SKM-1 treated with dmso at 0.1 percent for 144 hours (cell line): ENCODE measurements around the gene ARID4A.
A peak's percentile ranks its signal among the peaks of the same experiment; 100 is the strongest.
"Not testable (repeated sequence)": the region's sequence is repeated elsewhere in the genome, so short reads cannot be mapped to it uniquely, and the experiment has no call there.

Experiments
- DNase-seq: peaks from one replicate; lab custom pipeline; 2025; ENCODE audit not compliant: unreplicated experiment; lab: John Stamatoyannopoulos, UW

The ARID4A gene

DNA sequence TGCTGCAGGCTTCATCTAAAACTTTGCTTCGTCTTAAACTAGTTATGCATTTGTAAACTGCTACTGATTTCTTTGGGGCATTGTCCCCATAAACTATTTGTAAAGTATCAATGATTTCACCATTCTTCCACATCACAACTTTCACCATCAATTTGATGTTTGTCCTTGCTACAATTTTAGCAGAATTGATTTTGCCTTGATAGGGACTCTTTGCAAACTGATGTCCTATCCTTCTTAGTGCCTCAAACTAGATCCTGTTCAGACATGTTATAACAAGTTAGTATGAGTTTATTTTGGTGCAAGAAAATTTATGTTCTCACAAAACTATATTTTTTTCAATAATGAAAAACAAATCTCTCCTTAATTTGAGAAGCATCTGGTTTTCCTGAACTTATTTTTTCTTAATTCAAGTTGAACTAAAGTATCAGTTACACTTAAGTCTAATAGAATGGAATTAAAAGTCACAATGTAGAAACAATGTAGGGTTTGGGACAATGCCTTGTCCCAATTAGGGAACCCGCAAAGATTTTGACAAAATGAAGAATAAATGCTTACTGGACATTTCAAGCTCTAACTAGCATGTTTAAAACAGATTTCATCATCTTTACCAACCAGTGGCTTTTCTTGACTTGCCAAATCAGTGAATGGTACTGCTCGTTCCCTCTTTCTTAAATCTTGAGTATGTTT is 10.1 kb upstream of the ARID4A start:
- DNase-seq: no peak

DNA sequence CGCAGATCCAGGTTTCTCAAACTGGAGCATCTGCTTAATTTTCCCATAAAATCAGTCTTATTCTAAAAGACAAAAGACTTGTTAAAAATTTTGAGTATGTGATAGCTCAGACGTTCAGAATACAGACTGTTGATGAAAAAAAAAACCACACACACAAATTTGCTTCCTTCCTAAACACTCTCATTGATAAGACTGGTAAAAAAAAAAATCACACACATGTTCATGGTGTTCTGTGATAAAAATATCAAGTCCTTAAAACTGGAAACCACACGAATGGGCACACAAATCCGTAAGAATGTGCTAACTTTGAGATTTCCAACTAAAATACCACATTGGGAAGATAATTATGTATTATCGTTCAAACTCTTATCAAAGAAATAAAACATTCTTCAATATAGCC is 6.7 kb upstream of the ARID4A start:
- DNase-seq: no peak

DNA sequence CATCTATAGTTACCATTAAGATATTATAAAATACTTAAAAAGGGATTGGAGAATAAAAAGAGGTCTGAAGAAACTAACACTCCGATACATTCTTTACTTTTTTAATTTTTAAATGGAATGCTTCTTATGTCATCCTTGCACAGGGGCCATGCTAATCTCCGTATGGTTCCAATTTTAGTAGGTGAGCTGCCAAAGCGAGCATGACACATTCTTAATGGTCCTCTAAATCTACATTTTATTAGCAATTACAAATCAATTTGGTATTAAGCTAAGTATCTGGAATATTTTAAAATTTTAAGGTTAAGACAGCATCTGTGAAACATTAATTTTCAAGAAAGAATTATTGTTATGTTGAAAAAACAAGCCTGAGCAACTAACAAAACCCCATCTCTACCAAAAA is 6.2 kb upstream of the ARID4A start:
- no peak for DNase-seq

DNA sequence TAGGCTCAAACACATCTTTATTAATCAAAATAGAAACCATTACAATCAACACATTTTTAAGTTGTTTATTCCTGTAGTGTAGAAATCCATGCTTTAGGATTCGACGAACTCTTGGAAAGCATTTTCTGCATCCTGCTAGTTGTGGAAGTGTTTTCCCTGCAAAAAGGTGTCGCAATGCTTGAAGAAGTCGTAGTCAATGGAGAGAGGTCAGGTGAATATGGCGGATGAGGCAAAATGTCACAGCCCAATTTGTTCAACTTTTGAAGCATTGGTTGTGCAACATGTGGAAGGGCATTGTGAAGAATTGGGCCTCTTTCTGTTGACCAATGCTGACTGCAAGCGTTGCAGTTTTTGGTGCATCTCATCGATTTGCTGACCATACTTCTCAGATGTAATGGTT is 4.2 kb upstream of the ARID4A start:
- DNase-seq: no peak

DNA sequence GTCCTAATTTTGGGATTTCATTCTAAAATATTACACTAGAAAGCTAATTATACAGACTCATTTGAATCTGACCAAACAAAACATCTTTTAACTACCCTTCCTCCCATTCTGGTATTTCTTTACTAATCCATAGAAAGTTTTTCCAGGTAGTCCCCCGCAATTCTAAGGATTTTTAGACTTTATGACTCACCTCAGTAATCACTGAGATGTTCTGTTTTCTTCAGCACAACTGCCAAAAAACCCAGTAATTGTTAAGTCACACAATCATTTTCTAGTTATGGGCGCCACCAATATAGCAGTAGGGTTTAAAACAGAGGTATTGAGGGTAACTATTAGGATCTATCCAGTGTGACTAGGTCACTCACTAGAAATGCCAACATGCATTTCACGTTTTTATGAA is 1.6 kb upstream of the ARID4A start:
- DNase-seq: no peak

DNA sequence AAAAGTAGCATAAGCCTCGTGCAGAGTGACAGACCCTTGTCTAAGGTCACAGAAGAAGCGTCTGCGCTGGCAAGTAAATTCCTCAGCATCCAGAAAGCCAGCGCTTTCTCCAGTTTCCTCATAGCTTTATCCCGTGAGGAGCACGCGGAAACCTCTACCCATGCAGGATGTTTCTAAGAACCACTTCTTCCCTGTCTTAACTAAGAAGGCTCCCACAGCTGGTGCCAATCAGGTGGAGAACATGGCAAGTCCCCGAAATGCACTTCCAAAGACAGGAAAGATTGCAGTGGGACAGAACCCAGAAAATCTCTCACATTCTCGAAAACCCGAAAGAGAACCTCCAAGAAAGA is 968 bp upstream of the ARID4A start:
- DNase-seq: no peak

DNA sequence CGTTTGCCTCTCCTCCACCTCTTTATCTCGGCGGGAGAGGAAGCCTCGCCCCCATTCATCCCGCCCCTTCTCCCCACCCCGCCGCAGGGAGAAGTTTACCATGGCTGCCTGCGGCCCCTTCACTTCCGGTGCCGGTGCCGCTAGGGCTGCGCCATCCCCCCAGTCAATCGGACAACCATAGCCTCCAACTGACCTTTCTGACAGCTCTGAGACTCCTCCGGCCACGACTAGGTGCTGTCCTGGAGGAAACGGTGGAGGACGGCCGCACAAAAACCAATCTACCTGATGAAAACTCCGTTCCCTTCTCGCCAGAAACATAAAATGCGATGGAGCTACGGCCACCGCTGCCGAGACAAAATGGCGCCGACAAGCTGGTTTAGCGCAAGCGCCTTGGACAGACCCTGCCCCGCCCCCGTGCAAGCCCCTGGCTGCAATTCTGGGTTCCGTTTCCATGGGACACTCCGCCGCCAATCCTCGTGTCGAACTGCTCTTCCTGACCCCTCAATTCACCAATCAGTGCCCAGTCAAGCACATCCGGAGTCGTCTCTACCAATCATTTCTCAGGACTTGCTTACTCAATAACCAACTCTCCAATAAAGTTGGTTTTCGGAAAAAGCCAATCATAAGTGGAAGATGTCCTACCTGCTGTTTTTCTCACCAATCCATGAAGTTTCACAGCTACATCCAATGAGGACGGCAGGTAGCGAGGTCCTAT is 436 bp upstream of the ARID4A start:
- peak; percentile 97 for DNase-seq

DNA sequence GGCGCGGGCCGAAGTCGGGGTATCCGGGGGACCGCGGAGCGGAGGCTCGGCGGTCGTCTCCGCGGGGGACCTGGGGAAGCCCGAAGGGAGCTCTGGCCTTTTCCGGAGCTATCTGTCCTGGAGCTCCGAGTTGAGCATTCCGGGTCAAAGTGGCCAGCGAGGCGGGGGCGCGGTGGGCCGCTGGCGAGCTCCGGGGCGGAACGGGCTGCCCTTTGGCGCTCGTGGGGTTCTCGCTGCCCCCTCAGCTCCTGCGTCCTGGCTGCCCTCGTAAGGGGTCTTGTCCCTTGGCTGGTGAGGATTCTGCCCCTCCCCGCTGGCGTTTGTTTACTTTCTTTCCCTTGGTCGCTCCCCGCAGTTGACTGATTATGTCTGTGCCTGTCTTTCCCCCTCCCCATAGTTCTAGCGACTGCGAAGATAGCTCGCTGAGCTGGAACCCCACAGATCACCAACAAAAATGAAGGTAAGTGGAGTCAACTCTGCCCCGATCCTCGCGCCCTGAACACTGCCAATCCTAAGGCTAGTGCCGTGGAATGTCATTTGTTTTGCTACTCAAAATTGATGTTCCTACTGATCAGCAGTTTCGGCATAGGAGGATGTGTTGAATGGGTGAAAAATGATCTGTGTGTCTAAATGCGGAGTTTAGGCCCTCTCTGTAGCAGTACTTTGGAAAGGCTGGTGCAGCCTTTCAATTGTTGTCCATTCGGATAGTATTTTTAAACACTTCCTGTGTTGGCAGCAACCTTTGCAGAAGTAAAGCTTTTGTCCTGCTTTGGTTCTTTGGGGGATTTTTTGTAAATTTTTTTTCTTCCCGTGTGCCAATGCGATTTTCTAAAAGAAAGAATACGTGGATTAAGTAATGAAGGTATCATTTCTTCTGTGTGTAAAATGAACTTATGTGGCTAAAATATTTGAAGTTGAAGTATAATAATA is 1.3 kb downstream of the ARID4A start:
- DNase-seq: no peak

DNA sequence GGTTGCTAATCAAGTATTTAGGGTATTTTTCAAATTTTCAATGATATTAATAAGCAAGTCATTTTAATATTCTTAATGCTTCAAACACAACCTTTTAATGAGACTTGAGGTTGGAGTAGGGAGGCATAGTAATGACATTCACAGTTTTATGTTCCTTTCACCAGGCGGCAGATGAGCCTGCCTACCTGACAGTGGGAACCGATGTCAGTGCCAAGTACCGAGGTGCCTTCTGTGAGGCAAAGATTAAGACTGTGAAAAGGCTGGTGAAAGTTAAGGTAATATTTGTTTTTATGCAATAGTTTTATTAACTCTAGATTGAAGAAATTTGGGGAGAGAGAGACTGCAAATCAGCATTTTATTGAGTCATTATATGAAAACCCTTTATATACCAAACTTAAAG is 3.1 kb downstream of the ARID4A start:
- DNase-seq: no peak

DNA sequence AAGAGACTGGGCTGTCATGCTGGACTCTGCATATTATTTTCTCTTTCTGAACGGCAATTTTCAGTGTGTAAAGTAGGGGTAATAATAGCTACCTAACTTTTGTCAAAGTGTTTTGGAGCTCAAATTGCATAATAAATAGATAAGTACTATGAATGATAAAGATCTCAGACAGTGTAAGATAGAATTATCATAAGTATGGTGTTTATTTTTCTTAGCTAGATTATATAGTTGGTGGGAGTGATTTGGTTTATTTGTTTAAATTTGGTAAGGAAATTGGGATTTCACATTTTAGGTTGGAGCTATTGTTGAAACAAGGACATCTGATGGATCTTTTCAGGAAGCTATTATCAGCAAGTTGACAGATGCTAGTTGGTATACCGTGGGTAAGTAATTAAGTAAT is 7.4 kb downstream of the ARID4A start:
- DNase-seq: no peak

DNA sequence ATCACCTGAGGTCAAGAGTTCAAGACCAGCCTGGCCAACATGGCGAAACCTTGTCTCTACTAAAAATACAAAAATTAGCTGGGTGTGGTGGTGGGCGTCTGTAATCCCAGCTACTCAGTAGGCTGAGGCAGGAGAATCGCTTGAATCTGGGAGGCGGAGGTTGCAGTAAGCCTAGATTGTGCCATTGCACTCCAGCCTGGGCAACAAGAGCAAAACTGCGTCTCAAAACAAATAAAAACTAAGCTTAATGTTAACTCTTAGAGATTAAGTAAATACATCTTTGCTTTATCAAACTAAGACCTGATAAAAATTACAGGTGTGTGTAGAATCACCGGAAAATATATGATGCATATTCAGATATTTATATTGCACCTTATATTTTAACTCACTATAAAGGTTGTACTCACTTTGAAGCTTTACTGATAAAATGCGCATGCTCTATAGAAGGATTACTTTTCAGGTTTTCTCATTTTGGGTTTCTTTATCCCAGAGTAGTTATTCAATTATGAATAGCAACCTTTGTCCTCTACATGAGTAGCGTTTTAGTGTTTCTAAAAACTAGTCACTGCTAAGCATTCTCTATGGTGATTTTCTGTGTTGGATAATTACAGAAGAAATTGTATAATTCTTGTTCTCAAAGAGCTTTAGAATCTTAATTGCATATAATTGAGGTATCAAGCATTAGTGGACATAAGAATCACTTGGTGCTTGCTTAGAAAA is 9.4 kb downstream of the ARID4A start:
- no peak for DNase-seq

DNA sequence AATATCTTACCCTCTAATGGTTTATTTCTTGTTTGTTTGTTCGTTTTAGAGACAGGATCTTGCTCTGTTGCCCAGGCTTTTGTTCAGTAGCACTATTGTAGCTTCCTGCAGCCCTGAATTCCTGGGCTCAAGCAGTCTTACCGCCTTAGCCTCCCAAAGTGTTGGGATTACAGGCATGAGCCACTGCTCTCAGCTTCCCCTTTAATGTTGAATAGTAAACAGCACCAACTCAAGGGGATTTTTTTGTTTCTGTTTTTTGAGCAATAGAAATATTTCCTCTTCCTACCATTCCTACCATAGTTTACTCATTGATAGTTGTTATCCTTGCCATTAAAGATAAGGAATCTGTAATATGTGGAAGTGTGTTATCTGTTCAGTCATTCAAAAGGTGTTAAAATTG is 10.7 kb downstream of the ARID4A start:
- DNase-seq: no peak

DNA sequence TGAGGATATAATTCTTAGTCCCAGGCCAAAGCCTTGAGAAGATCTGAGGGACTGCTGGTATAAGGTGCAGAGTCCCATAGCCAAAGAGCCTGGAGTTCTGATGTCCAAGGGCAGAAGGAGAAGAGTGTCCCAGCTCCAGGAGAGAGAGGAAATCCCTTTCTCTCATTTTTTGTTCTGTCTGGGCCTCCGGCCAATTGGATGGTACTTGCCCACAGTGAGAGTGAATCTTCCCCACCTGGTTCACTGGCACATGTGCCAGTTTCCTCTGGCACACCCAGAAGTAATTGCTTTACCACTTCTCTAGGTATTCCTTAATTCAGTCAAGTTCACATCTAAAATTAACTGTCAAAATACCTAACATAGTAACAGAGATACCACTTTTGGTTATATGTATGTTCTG is 15.3 kb downstream of the ARID4A start:
- no peak for DNase-seq

DNA sequence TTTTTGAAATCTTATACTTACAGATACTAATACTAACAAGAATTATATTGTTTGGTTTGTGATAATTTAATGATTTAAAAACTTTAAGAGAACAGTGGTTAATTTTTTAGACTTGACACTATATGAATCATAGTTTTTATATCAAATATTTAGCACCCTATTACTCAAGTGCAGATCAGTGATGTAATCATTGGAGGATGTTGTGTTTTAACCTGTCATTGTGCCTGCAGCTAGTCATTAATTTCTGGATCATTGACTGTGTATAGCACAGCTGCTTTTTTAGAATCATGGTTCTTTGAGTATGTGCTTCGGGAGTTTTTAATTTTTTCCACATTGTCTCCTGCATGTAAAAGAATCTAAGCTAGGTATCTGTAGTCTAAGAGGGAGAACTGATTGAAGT is 17.3 kb downstream of the ARID4A start:
- no peak for DNase-seq

DNA sequence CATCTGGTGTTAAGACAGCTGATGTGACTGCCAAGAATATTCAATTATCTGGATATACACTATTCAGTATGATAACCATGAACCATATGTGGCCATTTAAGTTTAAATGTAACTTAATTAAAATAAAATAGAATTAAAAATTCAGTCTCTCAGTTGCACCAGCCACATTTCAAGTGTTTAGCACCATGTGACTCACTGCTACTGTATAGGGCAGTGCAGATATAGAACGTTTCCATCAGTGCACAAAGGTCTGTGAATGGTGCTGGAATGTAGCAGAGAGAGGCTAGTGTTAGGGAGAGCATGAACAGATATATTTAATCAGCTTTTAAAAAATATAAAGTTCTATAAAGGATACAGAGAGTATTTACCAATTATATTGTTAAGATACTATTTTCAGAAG is 28.7 kb downstream of the ARID4A start:
- no peak for DNase-seq

DNA sequence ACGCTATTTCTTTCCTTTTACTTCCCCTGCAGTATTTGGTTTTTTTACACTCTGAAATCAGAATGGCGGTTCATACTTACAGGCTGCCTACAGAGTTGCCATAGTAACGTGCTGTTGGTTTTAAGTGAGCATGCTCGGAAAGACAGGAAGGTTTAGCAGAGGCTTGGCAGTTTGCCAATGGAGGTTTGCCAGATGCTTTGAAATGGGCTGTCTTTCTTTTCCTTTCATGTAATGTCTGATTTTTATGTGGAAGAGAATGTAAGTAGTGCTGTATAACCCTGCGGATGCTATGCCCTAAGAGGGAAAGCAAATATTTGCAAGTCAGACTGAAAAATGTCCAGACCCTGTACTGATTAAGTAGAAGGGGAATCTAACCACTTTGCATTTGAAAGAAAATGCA is 32.8 kb downstream of the ARID4A start:
- DNase-seq: no peak

DNA sequence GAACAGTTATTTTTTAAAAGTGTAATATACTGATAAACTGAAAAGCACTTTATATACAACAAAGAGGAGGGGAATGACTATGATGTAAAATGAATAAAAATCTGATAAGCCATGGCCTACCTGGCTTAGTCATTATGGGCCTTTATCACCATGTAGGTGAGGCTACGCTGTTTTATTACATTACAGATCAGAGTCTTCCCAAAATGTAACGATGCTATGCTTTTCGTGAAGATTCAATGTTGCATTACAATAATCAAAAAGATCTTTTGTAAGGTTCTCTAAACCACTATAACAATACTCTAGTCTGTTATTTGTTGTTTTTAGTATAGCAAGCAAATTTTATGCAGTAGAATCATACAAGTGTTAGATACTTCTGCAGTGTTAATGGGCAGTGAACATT is 34.2 kb downstream of the ARID4A start:
- DNase-seq: no peak

DNA sequence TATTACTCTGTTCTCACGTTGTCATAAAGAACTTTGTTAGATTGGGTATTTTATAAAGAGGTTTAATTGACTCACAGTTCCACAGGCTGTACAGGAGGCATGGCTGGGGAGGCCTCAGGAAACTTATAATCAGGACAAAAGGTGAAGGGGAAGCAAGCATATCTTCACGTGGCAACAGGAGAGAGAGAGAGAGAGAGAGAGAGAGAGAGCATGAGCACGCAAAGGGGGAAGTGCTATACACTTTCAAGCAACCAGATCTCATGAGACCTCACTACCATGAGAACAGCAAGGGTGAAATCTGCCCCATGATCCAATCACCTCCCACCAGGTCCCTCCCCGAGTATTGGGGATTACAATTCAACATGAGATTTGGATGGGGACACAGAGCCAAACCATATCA is 41.3 kb downstream of the ARID4A start:
- peak; percentile 17 for DNase-seq

DNA sequence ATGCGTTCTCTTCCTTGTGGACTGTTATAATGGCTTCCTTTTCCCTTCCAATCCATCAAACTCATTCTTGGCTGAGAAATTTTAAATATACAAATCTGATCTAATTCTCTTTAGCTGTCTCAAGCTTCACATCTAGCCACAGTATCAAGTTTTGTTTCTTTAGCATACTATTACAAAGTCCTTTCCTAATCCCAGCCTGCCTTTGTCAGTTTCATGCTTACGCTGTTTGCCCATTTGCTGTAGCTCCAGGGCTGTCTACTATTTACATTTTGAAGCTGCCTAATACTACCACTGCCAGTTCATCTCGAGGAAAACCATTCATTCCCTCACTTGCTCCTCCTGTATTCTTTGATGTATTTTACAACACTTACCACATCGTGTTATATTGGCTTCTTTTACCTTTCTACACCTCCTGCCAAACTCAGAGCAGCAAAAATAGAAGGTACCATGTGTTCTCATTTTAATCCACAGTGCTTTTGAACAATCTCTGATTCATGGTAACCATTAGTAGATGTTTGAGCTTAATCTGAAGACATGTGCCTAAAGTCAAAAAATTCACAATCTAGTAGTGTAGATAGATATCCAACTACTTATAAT is 42.9 kb downstream of the ARID4A start:
- no peak for DNase-seq

DNA sequence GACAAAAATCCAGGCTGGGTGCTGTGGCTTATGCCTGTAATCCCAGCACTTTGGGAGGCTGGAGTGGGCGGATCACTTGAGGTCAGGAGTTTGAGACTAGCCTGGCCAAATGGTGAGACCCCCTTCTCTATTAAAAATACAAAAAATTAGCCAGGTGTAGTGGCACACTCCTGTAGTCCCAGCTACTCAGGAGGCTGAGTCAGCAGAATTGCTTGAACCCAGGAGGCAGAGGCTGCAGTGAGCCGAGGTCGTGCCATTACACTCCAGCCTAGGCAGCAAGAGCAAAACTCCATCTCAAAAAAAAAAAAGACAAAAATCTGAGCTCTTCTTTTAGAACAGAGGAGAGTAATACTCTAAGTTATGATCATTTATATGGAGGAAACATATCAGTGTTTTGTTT is 45.2 kb downstream of the ARID4A start:
- DNase-seq: not testable (repeated sequence)
